ENCODE results near the gene DTD1.

DNA sequence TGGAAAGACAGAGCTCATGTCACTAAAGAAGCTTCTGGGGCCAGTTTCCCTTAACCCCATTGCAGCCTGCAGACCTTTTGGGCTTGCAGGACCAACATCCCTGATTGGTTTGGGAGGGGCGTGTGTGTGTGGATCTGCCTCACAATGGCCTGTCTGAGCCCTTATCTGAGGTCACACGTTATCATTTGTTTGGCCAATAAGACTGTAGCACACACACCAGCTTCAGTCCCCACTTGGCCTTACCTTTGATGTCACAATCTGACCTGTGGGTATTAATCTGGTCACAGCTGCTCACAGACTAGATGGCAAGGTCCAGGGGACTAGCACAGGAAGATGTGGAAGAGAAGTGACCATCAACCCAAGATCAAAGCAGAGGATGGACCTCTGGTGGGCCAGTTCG is 225.6 kb downstream of the DTD1 start, which contains the start of gene SCP2D1:
- TF ChIP-seq RBAK (tag by site-specific recombination; IDR thresholded peaks at IDR 0.05): no peak
- no peak for TF ChIP-seq ZNF830 (tag by site-specific recombination; IDR thresholded peaks at IDR 0.05; ENCODE audit: low read depth)
- no peak for TF ChIP-seq PRDM4 (tag by site-specific recombination; IDR thresholded peaks at IDR 0.05)
- TF ChIP-seq CTCF (tag by site-specific recombination; IDR thresholded peaks at IDR 0.05): no peak
- no peak for TF ChIP-seq ZNF18 (tag by site-specific recombination; IDR thresholded peaks at IDR 0.05)
- no peak for TF ChIP-seq ZBTB1 (tag by site-specific recombination; IDR thresholded peaks at IDR 0.05)
- no peak for TF ChIP-seq ZBTB17 (tag by site-specific recombination; IDR thresholded peaks at IDR 0.05)
- TF ChIP-seq, protein P1, sequence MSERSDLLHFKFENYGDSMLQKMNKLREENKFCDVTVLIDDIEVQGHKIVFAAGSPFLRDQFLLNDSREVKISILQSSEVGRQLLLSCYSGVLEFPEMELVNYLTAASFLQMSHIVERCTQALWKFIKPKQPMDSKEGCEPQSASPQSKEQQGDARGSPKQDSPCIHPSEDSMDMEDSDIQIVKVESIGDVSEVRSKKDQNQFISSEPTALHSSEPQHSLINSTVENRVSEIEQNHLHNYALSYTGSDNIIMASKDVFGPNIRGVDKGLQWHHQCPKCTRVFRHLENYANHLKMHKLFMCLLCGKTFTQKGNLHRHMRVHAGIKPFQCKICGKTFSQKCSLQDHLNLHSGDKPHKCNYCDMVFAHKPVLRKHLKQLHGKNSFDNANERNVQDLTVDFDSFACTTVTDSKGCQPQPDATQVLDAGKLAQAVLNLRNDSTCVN (tag by site-specific recombination; optimal IDR thresholded peaks at IDR 0.05): no peak
- TF ChIP-seq ZNF341 (tag by site-specific recombination; IDR thresholded peaks at IDR 0.05; ENCODE audit: low read depth): no peak
- TF ChIP-seq, protein P2, sequence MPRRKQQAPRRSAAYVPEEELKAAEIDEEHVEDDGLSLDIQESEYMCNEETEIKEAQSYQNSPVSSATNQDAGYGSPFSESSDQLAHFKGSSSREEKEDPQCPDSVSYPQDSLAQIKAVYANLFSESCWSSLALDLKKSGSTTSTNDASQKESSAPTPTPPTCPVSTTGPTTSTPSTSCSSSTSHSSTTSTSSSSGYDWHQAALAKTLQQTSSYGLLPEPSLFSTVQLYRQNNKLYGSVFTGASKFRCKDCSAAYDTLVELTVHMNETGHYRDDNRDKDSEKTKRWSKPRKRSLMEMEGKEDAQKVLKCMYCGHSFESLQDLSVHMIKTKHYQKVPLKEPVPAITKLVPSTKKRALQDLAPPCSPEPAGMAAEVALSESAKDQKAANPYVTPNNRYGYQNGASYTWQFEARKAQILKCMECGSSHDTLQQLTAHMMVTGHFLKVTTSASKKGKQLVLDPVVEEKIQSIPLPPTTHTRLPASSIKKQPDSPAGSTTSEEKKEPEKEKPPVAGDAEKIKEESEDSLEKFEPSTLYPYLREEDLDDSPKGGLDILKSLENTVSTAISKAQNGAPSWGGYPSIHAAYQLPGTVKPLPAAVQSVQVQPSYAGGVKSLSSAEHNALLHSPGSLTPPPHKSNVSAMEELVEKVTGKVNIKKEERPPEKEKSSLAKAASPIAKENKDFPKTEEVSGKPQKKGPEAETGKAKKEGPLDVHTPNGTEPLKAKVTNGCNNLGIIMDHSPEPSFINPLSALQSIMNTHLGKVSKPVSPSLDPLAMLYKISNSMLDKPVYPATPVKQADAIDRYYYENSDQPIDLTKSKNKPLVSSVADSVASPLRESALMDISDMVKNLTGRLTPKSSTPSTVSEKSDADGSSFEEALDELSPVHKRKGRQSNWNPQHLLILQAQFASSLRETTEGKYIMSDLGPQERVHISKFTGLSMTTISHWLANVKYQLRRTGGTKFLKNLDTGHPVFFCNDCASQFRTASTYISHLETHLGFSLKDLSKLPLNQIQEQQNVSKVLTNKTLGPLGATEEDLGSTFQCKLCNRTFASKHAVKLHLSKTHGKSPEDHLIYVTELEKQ (tag by site-specific recombination; IDR thresholded peaks at IDR 0.05; ENCODE audit: borderline replicate concordance): no peak

Data from HEK293 (cell line).